Right cardiac atrium (tissue), 5 donors: ENCODE data around the gene EPHB1. TPM values are rescaled to one million over a fixed set of nuclear protein-coding genes. Genes with fewer than 3 reads are reported as not detected.
"Not testable (repeated sequence)": the region's sequence is repeated elsewhere in the genome, so short reads cannot be mapped to it uniquely, and the experiment has no call there.

ENCODE experiments used
- ATAC-seq, 2 donors: fragments of 200-7000 bp; cut with Tn5 transposase; one replicate each; pipeline versions ENCODE4 v1.8.0 to v1.9.1; 2020; ENCODE audit warnings: moderate library complexity in 2 of 2, mild to moderate bottlenecking in 1 of 2
- DNase-seq, 3 donors: peaks; one replicate each; pipeline ENCODE4 v3.0.0-alpha.2; 2020
- H3K27ac ChIP-seq: one replicate; pipeline ENCODE4 v1.5.1; 2013; ENCODE audit warnings: mild to moderate bottlenecking, low read length, control low read depth, moderate library complexity
- H3K27me3 ChIP-seq: one replicate; pipeline ENCODE4 v1.6.1; 2013; ENCODE audit not compliant: control insufficient read depth, insufficient read depth
- H3K4me1 ChIP-seq: one replicate; pipeline ENCODE4 v1.6.1; 2013; ENCODE audit warnings: low read length; ENCODE audit not compliant: control insufficient read depth, insufficient read depth
- H3K4me3 ChIP-seq: one replicate; pipeline ENCODE4 v1.5.1; 2013; ENCODE audit warnings: low read length, control low read depth
- H3K9me3 ChIP-seq: one replicate; pipeline ENCODE4 v1.6.1; 2013; ENCODE audit warnings: low read length; ENCODE audit not compliant: control insufficient read depth
- WGBS: extraction: QIAGEN DNeasy Blood & Tissue Kit; methylation state at CpG from one replicate; pipeline ENCODE4 v1.1.7; 2013; 5-methylcytosine and 5-hydroxymethylcytosine counted together
- intact Hi-C, 4 donors: fragments of 100-400 bp; cut with DNase I; formaldehyde crosslinking; loops; one replicate each; pipeline versions ENCODE4 v1.11.0 to v1.14.0; 2022 to 2023
- polyA plus RNA-seq: library from polyadenylated mRNA; stranded (reverse); fragments of 200-250 nt; gene quantifications from one replicate; pipeline ENCODE4 v1.2.3, GENCODE V29; 2013
- total RNA-seq, 4 donors: library from RNA; stranded (reverse); fragmentation: NEBNext Ultra II Directional; extraction: Animal tissue kit (Norgen Biotek cat#: 25700); gene quantifications; one replicate each; pipeline ENCODE4 v1.2.1, GENCODE V29; 2021
- donor health status: healthy with polysubstance abuse.
- donor health status: DM: no; HTN: yes; CAD: no.
- donor health status: DM: no; HTN: no; CAD: no.
- donor health status: DM: no; HTN: yes; CAD: no; lungs with severe emphysema.
- donor health status: DM: yes; HTN: yes; CAD: no.

The EPHB1 gene
- total and polyA plus RNA-seq, 5 donors: 0.23 to 1.6 (median 1.1) TPM

- DNase-seq (no peak), ATAC-seq (no peak)
- Histone ChIP-seq H3K27me3 (no peaks in the 10 kb centered on the region), H3K9me3 (no peaks in the 10 kb centered on the region), H3K4me3 (no peak overlapping the region), H3K4me1 (no peaks in the 10 kb centered on the region), H3K27ac (no peak overlapping the region)
- WGBS: 57% methylated on average over 3 of the region's 3 CpGs
- intact Hi-C loops: no loop called here
Measured at GRCh38 chr3:135217730-135218129, 422.7 kb downstream of the EPHB1 start.

- ATAC-seq (peak in 1 of 2 donors; percentile 29), DNase-seq (no peak)
- Histone ChIP-seq H3K27ac (no peak overlapping the region), H3K27me3 (no peaks in the 10 kb centered on the region), H3K4me3 (no peak overlapping the region), H3K9me3 (no peaks in the 10 kb centered on the region), H3K4me1 (no peaks in the 10 kb centered on the region)
- intact Hi-C loops: no loop called here
Measured at GRCh38 chr3:135218304-135218703, 423.2 kb downstream of the EPHB1 start.

GRCh38 chr3:135218782-135219181 lies 423.7 kb downstream of the EPHB1 start:
- intact Hi-C loops: no loop called here
- H3K9me3 ChIP-seq: no peaks in the 10 kb centered on the region
- DNase-seq (no peak), ATAC-seq (no peak)
- no peak overlapping the region for H3K27ac ChIP-seq
- 86% methylated on average over 4 of the region's 4 CpGs for WGBS
- no peaks in the 10 kb centered on the region for H3K27me3 ChIP-seq
- no peak overlapping the region for H3K4me3 ChIP-seq
- no peaks in the 10 kb centered on the region for H3K4me1 ChIP-seq

GRCh38 chr3:135224815-135225362 lies 429.8 kb downstream of the EPHB1 start:
- intact Hi-C loops: no loop called here

GRCh38 chr3:135226057-135226456 lies 431.0 kb downstream of the EPHB1 start:
- no peak overlapping the region for H3K4me3 ChIP-seq
- H3K27ac ChIP-seq: no peak overlapping the region
- no peaks in the 10 kb centered on the region for H3K27me3 ChIP-seq
- intact Hi-C loops: no loop called here
- no peaks in the 10 kb centered on the region for H3K9me3 ChIP-seq
- 73% methylated on average over 6 of the region's 6 CpGs for WGBS
- H3K4me1 ChIP-seq: no peaks in the 10 kb centered on the region
- ATAC-seq (peak in 1 of 2 donors; percentile 40), DNase-seq (peak in 1 of 3 donors; percentile 46)

More at GRCh38 chr3:135224815-135225362, 429.8 kb downstream of the EPHB1 start:
- WGBS: 63% methylated on average over 5 of the region's 5 CpGs
- DNase-seq (no peak), ATAC-seq (no peak)
- H3K9me3 ChIP-seq: no peaks in the 10 kb centered on the region
- no peak overlapping the region for H3K27ac ChIP-seq
- no peak overlapping the region for H3K4me3 ChIP-seq
- no peaks in the 10 kb centered on the region for H3K27me3 ChIP-seq
- H3K4me1 ChIP-seq: no peaks in the 10 kb centered on the region

- H3K27me3 ChIP-seq: no peaks in the 10 kb centered on the region
- ATAC-seq (peak in 1 of 2 donors; percentile 34), DNase-seq (no peak)
- 55% methylated on average over 3 of the region's 3 CpGs for WGBS
- no peak overlapping the region for H3K4me3 ChIP-seq
- H3K27ac ChIP-seq: no peak overlapping the region
- H3K9me3 ChIP-seq: no peaks in the 10 kb centered on the region
- no peaks in the 10 kb centered on the region for H3K4me1 ChIP-seq
- intact Hi-C loops: no loop called here
Measured at GRCh38 chr3:135228201-135228600, 433.1 kb downstream of the EPHB1 start.

GRCh38 chr3:135229018-135229495 lies 434.0 kb downstream of the EPHB1 start:
- DNase-seq: peak in 2 of 3 donors; percentile 54 to 72
- H3K4me3 ChIP-seq: no peak overlapping the region
- no peak overlapping the region for H3K27ac ChIP-seq
- intact Hi-C loops: no loop called here
- WGBS: 19% methylated on average over 5 of the region's 5 CpGs
- ATAC-seq: peak; percentile 69 to 76
- H3K4me1 ChIP-seq: no peaks in the 10 kb centered on the region
- H3K27me3 ChIP-seq: no peaks in the 10 kb centered on the region
- H3K9me3 ChIP-seq: no peaks in the 10 kb centered on the region

- Histone ChIP-seq H3K27ac (no peak overlapping the region), H3K4me3 (no peak overlapping the region), H3K27me3 (no peaks in the 10 kb centered on the region), H3K4me1 (no peaks in the 10 kb centered on the region), H3K9me3 (no peaks in the 10 kb centered on the region)
- DNase-seq: no peak
- intact Hi-C loops: no loop called here
- no peak for ATAC-seq
- WGBS: 40% methylated on average over 2 of the region's 2 CpGs
Measured at GRCh38 chr3:135231737-135232136, 436.7 kb downstream of the EPHB1 start.

GRCh38 chr3:135232226-135232625 lies 437.2 kb downstream of the EPHB1 start:
- H3K4me1 ChIP-seq: no peaks in the 10 kb centered on the region
- intact Hi-C loops: no loop called here
- 88% methylated on average over 2 of the region's 2 CpGs for WGBS
- no peak overlapping the region for H3K27ac ChIP-seq
- no peaks in the 10 kb centered on the region for H3K27me3 ChIP-seq
- no peaks in the 10 kb centered on the region for H3K9me3 ChIP-seq
- no peak overlapping the region for H3K4me3 ChIP-seq
- no peak for DNase-seq
- ATAC-seq: no peak

- H3K4me1 ChIP-seq, H3K4me3 ChIP-seq, H3K27me3 ChIP-seq, intact Hi-C loops, DNase-seq, H3K9me3 ChIP-seq, H3K27ac ChIP-seq, ATAC-seq: not testable (repeated sequence)
- WGBS: 87% methylated on average over 3 of the region's 3 CpGs
Measured at GRCh38 chr3:135233476-135233875, 438.4 kb downstream of the EPHB1 start.

- intact Hi-C loops: no loop called here
- H3K27ac ChIP-seq: no peak overlapping the region
- H3K4me3 ChIP-seq: no peak overlapping the region
- WGBS: 90% methylated on average over 5 of the region's 5 CpGs
- H3K4me1 ChIP-seq: no peaks in the 10 kb centered on the region
- H3K9me3 ChIP-seq: no peaks in the 10 kb centered on the region
- ATAC-seq (no peak), DNase-seq (no peak)
- no peaks in the 10 kb centered on the region for H3K27me3 ChIP-seq
Measured at GRCh38 chr3:135235541-135235940, 440.5 kb downstream of the EPHB1 start.
